ENCODE measurements around the gene IQGAP2. TPM values are rescaled to one million over a fixed set of nuclear protein-coding genes. Genes with fewer than 3 reads are reported as not detected.

Gene IQGAP2
- total RNA-seq, 4 donors from 2014 or later = 3.5 to 18.5 (median 13.7) TPM

GRCh38 chr5:76565009-76565408, 161.9 kb downstream of the IQGAP2 start:
- TF ChIP-seq CTCF (IDR thresholded peaks at IDR 0.05) (no peak), POLR2A (IDR thresholded peaks at IDR 0.05) (no peak)
- intact Hi-C loops (cut with DNase I; ENCODE audit: low total_unique reads) = no loop called here
- DNase-seq (ENCODE audit: low spot score in 2 of 2) = no peak
- no peak overlapping the region for H3K4me3 ChIP-seq (ENCODE audit: low read depth, poor library complexity, severe bottlenecking)
- 72 to 76% methylated on average over 7 of the region's 7 CpGs for WGBS, 2 donors

GRCh38 chr5:76570153-76570552, 167.1 kb downstream of the IQGAP2 start:
- WGBS, 2 donors = 72 to 75% methylated on average over 4 of the region's 4 CpGs
- no peak for DNase-seq (ENCODE audit: low spot score in 2 of 2)
- no peak overlapping the region for H3K4me3 ChIP-seq (ENCODE audit: low read depth, poor library complexity, severe bottlenecking)
- TF ChIP-seq POLR2A (IDR thresholded peaks at IDR 0.05) = no peak
- TF ChIP-seq CTCF (IDR thresholded peaks at IDR 0.05) = no peak
- intact Hi-C loops (cut with DNase I; ENCODE audit: low total_unique reads) = no loop called here

GRCh38 chr5:76571559-76571958, 168.5 kb downstream of the IQGAP2 start:
- no peak for DNase-seq (ENCODE audit: low spot score in 2 of 2)
- no peak for TF ChIP-seq CTCF (IDR thresholded peaks at IDR 0.05)
- no peak for TF ChIP-seq POLR2A (IDR thresholded peaks at IDR 0.05)
- intact Hi-C loops (cut with DNase I; ENCODE audit: low total_unique reads) = no loop called here
- no peak overlapping the region for H3K4me3 ChIP-seq (ENCODE audit: low read depth, poor library complexity, severe bottlenecking)

- no peak for DNase-seq (ENCODE audit: low spot score in 2 of 2)
- intact Hi-C loops (cut with DNase I; ENCODE audit: low total_unique reads) = no loop called here
- TF ChIP-seq POLR2A (IDR thresholded peaks at IDR 0.05) (no peak), CTCF (IDR thresholded peaks at IDR 0.05) (no peak)
- no peak overlapping the region for H3K4me3 ChIP-seq (ENCODE audit: low read depth, poor library complexity, severe bottlenecking)
Observed at GRCh38 chr5:76576450-76576849, 173.4 kb downstream of the IQGAP2 start.

GRCh38 chr5:76576996-76577395, 173.9 kb downstream of the IQGAP2 start:
- TF ChIP-seq CTCF (IDR thresholded peaks at IDR 0.05) (no peak), POLR2A (IDR thresholded peaks at IDR 0.05) (no peak)
- intact Hi-C loops (cut with DNase I; ENCODE audit: low total_unique reads) = no loop called here
- DNase-seq (ENCODE audit: low spot score in 2 of 2) = no peak
- 84 to 96% methylated on average over 4 of the region's 4 CpGs for WGBS, 2 donors
- no peak overlapping the region for H3K4me3 ChIP-seq (ENCODE audit: low read depth, poor library complexity, severe bottlenecking)

- no peak for DNase-seq (ENCODE audit: low spot score in 2 of 2)
- no peak for TF ChIP-seq CTCF (IDR thresholded peaks at IDR 0.05)
- no peak for TF ChIP-seq POLR2A (IDR thresholded peaks at IDR 0.05)
- intact Hi-C loops (cut with DNase I; ENCODE audit: low total_unique reads) = no loop called here
- WGBS, 2 donors = 74 to 77% methylated on average over 7 of the region's 7 CpGs
- H3K4me3 ChIP-seq (ENCODE audit: low read depth, poor library complexity, severe bottlenecking) = no peak overlapping the region
Observed at GRCh38 chr5:76579166-76579937, 176.3 kb downstream of the IQGAP2 start.
